ENCODE measurements around the gene CFAP92.

DNA sequence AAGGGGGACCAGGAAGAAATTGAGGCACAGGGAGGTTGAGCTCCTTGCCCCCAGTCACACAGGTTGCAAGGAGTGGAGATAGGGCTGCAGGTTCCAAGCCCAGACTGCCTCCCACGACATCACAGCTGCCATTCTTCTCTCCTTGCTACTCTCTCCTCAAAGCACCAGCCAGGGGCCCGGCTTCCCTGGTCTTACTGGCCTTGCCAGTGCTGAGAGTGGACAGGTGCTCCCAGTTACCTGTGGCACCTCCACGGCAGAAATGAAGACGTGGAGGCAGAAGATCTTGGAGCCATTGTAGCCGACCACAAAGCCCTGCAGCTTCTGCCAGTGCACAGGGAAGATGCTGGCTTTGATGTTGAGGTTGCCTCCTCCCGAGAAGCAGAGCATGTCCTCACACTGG is 132.4 kb downstream of the CFAP92 start:
- TF ChIP-seq, protein P1, sequence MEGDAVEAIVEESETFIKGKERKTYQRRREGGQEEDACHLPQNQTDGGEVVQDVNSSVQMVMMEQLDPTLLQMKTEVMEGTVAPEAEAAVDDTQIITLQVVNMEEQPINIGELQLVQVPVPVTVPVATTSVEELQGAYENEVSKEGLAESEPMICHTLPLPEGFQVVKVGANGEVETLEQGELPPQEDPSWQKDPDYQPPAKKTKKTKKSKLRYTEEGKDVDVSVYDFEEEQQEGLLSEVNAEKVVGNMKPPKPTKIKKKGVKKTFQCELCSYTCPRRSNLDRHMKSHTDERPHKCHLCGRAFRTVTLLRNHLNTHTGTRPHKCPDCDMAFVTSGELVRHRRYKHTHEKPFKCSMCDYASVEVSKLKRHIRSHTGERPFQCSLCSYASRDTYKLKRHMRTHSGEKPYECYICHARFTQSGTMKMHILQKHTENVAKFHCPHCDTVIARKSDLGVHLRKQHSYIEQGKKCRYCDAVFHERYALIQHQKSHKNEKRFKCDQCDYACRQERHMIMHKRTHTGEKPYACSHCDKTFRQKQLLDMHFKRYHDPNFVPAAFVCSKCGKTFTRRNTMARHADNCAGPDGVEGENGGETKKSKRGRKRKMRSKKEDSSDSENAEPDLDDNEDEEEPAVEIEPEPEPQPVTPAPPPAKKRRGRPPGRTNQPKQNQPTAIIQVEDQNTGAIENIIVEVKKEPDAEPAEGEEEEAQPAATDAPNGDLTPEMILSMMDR (IDR thresholded peaks at IDR 0.05; ENCODE audit: insufficient read depth, low read depth, low read length) = no peak
- TF ChIP-seq EZH2 (IDR thresholded peaks at IDR 0.05; ENCODE audit: insufficient read depth, low read length) = no peak
